IPS-18c (cell line): ENCODE measurements around the gene SRC.
A peak's percentile ranks its signal among the peaks of the same experiment; 100 is the strongest.

Source experiments
- H3K4me3 ChIP-seq: 2 replicates; pipeline ENCODE4 v1.7.0; 2013; ENCODE audit warnings: low read depth, mild to moderate bottlenecking, low read length, moderate library complexity; ENCODE audit not compliant: insufficient read depth
- H3K9me3 ChIP-seq: one replicate; pipeline ENCODE4 v1.6.1; 2013; ENCODE audit warnings: mild to moderate bottlenecking, low read length, moderate library complexity; ENCODE audit not compliant: control insufficient read depth, insufficient read depth

The SRC gene

DNA sequence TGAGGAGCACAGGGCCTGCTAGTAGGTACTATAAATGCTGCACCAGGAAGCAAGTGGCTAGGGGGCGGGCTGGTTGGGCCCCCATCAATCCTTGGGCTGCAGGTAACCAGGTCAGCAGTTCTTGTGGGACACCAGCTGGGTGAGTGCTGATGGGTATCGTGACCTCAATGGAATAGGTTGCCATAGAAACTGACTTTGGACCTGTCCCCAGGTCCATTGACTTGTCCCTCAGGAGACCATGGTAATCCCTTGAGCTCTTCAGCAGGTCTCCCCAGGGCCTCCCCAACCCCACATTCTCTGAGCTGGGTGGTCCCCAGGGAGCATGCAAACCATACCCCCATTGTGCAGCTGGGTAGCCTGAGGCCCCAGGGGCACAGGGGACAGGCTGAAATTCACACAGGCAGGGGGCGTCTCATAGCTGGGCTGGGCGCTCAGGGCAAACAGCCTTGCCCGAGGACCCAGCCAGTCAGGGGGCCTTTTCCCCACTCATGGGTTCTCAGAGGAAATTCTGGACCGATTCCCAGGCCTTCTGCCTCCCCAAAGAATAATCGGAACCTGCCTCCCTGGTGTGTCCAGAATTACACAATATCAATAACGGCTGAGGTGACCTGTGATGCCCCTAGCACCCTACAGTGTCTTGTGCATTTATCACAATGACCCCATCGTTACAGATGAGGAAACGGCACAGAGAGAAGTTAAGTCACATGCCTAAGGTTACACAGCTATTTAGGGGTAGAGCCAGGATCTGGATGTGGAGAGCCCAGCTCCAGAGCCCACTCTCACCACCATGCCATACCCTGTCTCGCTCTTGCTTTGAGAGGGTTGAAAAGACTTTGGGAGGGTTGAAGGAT, 35.9 kb downstream of the SRC start:
- peaks cover 2% of the 10 kb centered on the region for H3K9me3 ChIP-seq
- H3K4me3 ChIP-seq, result no peak overlapping the region

DNA sequence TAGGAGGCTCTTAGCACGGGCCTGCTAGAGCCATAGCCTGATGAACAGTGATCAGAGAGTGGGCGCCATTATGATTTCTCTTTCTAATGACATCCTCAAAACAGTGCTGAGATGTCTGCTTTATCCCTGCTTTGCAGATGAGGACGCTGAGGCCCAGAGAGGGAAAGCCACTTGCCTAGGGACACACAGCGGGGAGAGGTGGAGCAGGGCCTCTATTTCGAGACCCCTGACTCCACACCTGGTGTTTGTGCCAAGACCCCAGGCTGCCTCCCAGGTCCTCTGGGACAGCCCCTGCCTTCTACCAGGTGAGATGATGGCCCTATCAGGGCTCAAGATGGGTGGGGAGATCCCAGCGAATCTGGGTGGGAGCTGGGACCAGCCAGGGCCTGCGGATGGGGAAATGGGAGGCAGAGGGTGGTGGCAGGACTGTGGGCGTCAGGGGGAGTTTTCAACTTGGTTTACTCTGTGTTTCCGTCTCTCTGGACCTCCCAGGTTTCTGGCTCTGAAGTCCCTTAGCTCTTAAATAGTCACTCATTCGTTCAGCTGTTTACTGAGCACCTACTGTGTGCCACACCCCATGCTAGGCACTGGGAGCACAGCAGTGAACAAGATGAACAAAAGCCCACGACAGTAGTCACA, 36.7 kb downstream of the SRC start:
- Histone ChIP-seq H3K9me3 (peaks cover 2% of the 10 kb centered on the region), H3K4me3 (no peak overlapping the region)

GRCh38 chr20:37383229-37383989, 37.5 kb downstream of the SRC start:
- Histone ChIP-seq H3K9me3 (peaks cover 2% of the 10 kb centered on the region), H3K4me3 (no peak overlapping the region)

DNA sequence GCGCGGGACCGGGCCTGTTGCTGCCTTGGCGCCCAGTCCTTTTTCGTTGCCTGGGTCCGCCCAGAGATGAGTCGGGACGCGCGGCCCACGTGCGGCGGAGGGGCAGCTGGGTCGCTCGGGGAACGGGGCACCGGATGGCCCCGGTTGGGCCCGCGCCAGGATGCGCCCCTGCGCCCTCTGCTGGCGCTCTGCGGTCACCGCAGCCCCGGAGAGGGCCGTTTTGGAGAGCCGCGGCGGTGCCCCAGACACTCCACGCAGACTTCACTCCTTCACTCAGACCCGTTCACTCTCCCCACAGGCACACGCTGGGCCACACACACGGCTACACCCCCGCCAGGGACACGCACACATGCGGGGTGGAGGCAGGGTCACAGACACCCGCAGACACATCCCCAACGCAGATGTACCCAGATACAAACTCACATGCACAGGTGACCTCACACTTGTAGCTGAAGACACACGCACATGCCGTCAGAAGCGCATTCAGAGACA, 38.8 kb downstream of the SRC start:
- Histone ChIP-seq H3K4me3 (peak overlapping the region; percentile 38; the same call in 1 of the 2 replicates), H3K9me3 (peaks cover 2% of the 10 kb centered on the region)

DNA sequence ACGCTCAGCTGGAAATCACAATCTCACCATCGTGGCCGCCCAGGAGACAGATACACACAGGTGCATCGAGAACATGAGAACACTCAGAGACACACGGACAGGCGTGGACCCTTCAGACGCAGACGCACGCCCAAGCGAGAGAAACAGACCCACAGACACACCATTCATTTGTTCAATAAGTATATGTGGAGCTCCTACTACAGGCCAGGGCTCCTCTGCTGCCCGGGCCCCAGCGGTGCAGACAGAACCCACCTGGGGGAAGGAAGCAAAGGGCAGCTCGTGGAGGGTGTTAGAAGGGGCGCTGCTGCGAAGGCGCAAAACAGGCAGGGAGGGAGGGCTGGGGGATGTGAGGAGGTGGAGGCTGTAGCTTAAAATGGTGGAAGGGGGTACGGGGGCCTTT, 39.2 kb downstream of the SRC start:
- no peak overlapping the region for H3K4me3 ChIP-seq
- H3K9me3 ChIP-seq, result peaks cover 2% of the 10 kb centered on the region

- Histone ChIP-seq H3K4me3 (no peak overlapping the region), H3K9me3 (peaks cover 2% of the 10 kb centered on the region)
These were observed 39.9 kb downstream of the SRC start for GRCh38 chr20:37385659-37386504.

- Histone ChIP-seq H3K9me3 (no peaks in the 10 kb centered on the region), H3K4me3 (no peak overlapping the region)
These were observed 40.7 kb downstream of the SRC start for GRCh38 chr20:37386505-37387251.

DNA sequence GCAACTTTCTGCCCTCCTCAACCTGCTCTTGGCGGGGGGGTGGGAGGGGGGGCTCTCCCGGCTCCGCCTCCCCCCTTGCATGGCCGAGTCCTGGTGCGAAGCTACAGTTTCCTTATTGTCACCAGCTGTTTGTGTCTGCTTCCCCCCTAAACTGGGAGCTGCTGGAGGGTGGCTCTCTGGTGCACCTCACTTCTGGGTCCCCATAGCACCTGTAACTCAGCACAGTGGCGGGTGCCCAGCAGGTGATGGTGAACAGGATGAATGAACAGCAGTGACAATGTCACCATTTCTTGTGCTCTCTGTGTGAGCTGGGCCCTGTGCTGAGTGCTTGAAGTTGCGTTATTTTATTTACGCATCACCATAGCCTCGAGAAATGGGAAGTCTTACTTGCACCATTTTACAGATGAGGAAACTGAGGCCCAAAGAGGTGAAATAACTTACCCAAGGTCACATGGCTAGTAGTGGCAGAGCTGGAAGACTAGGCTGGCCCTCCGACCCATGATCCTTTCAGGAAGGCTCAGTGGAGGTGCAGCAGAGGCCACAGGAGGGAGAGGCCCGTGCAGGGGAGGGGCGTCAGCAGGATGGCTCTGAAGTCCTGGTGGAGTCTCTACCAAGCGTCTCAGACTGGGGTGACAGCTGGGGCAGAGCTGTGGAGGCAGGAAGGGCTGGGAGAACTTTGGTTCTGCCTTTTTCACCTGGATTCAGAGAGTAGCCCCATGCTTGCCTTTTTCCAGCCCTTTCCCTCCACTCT, 41.8 kb downstream of the SRC start:
- Histone ChIP-seq H3K9me3 (no peaks in the 10 kb centered on the region), H3K4me3 (no peak overlapping the region)

DNA sequence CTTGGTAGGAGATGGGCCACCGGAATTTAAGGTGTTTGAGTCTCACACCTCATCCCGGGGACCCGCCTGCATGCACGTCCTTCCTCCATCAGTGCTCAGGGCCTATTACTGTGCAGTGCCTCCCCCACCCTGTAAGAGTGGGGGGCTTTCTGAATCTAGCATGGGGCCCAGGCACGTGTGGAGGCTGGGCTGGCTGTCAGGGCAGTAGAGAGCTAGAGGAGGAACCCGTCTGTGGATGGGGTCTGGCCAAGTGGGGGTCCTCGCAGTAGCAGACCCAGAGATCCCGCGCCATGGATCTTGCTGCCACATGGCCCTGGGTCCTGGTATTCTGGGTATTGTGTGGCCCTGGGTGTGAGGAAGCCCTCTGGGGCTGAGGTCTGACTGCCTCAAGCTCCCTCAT, 42.9 kb downstream of the SRC start:
- no peak overlapping the region for H3K4me3 ChIP-seq
- H3K9me3 ChIP-seq, result no peaks in the 10 kb centered on the region

DNA sequence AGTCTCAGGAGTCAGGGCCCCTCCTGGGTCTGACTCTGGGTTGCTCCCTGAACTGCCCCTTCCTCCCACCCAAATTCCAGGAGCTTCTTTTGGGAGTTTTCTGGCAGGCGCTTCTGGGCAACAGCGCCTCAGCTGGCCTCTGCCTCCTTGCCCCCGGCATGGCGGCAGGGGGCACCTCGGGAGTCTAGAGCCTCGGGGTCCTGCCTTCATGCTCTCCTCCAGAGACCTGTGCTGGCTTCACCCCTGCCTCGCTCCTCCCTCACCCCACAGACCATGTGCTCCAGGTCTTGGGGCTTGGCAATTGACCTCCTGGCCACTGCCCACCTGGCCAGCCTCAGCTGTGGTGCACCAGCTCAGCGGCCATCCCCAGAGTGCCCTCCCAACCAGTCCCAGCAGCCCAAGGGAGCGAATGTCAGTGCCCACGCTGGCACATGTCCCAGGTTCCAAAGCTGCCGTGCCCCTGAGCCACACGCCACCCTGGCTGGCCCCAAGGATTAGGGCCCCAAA, 43.4 kb downstream of the SRC start:
- no peak overlapping the region for H3K4me3 ChIP-seq
- H3K9me3 ChIP-seq, result no peaks in the 10 kb centered on the region

DNA sequence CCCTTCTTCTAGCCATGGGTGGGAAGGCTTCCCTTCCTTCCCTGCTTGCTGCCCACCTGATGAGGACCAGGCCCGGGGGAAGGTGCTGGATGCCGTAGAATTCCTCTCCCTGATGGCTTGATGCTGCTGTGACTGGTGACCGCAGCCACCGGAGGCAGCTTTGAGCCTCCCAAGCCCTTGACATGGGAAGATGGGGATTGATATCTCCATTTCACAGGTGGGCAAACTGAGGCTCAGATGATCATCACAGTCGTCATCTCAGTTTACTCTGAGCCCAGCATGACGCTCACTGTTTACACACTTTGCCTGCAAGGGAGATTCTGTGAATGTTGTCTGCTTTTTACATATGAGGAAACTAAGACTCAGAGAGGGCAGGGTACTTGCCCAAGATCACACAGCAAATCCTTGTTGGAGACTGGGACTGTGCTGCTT, 43.9 kb downstream of the SRC start:
- no peaks in the 10 kb centered on the region for H3K9me3 ChIP-seq
- H3K4me3 ChIP-seq, result no peak overlapping the region

DNA sequence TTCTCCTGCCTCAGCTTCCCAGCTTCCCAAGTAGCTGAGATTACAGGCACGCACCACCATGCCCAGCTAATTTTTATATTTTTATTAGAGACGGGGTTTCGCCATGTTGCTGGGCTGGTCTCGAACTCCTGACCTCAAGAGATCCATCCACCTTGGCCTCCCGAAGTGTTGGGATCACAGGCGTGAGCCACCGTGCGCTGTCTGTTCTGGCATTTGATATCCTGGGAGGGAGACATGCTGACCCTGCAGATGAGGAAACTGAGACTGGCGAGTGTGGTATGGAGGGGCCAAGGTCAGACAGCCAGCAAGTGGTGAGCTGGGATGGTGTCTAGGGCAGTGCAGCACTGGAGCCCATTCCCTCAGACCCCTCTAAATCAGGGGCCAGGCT, 44.6 kb downstream of the SRC start:
- no peaks in the 10 kb centered on the region for H3K9me3 ChIP-seq
- H3K4me3 ChIP-seq, result no peak overlapping the region

- H3K4me3 ChIP-seq, result no peak overlapping the region
- H3K9me3 ChIP-seq, result no peaks in the 10 kb centered on the region
These were observed 45.1 kb downstream of the SRC start for GRCh38 chr20:37390891-37391525.

- H3K9me3 ChIP-seq, result no peaks in the 10 kb centered on the region
- no peak overlapping the region for H3K4me3 ChIP-seq
These were observed 46.7 kb downstream of the SRC start for GRCh38 chr20:37392441-37393195.
